Rectal smooth muscle tissue (tissue), 1 donor: Measurements from ENCODE around the gene CCDC6.

Experiments used
- H3K27ac ChIP-seq: one replicate; pipeline ENCODE4 v1.7.0; 2013; ENCODE audit warnings: low read depth, low read length, inconsistent platforms
- H3K27me3 ChIP-seq: one replicate; pipeline ENCODE4 v1.7.0; 2013; ENCODE audit warnings: low read length; ENCODE audit not compliant: control insufficient read depth, insufficient read depth
- H3K36me3 ChIP-seq: one replicate; pipeline ENCODE4 v1.7.0; 2013; ENCODE audit warnings: low read length; ENCODE audit not compliant: control insufficient read depth, insufficient read depth
- H3K4me1 ChIP-seq: one replicate; pipeline ENCODE4 v1.7.0; 2013; ENCODE audit warnings: low read length; ENCODE audit not compliant: control insufficient read depth, insufficient read depth
- H3K4me3 ChIP-seq: one replicate; pipeline ENCODE4 v1.7.0; 2013; ENCODE audit warnings: low read length
- H3K9ac ChIP-seq: one replicate; pipeline ENCODE4 v1.7.0; 2013; ENCODE audit warnings: low read length

The CCDC6 gene

DNA sequence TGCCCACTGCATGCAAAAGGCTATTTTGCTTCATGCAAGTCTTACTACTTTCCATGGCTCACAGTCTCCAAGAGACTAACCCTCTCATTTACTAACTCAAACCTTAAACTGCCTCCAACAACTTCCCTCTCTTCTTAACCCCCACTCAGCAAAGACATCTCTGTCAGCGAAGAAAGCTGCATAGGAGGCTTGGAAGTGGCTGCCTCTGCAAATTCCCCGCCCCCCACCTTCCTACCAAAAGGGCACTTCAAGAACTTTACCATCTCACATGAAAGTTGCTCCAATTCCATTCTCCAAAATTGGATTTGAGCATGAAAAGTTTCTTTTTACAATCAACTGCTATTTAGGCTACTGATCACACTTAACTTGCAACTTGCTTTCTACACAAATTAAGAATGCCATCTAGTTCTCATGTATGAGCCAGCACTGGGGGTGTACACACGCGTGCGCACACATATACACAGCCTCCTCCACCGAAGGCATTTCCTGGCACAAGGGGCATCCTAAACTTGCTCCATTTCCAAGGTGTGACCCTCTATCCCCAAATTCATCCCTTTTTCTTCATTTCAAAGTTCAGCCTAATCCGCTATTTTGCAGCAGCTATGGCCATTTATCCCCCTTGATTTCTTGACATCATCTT is 1.8 kb downstream of the CCDC6 start:
- Histone ChIP-seq H3K36me3 (no peaks in the 10 kb centered on the region), H3K4me3 (peak overlapping the region; percentile 90), H3K9ac (peak overlapping the region; percentile 84), H3K27ac (peak overlapping the region; percentile 79), H3K27me3 (no peaks in the 10 kb centered on the region), H3K4me1 (peaks cover 23% of the 10 kb centered on the region)

DNA sequence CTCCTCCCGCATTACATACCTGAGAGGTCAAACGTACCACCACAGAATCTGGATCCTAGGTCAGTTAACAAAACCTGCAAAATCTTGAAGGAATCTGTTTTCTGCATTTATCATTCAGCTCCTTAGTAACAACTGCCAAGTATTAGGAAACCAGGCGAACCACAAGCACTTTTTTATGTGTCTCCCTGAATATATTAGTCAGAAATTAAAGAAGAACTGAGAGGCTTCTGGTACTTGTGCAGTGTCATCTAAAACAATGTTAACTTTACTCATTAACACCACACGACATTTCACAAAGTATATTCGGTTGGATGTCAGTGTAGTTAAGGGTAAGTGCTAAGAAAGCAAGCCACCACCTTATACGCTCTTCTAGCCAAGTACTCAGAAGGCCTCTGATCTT is 2.5 kb downstream of the CCDC6 start:
- peaks cover 23% of the 10 kb centered on the region for H3K4me1 ChIP-seq
- H3K27me3 ChIP-seq, result no peaks in the 10 kb centered on the region
- H3K27ac ChIP-seq, result peak overlapping the region; percentile 79
- no peak overlapping the region for H3K4me3 ChIP-seq
- H3K9ac ChIP-seq, result no peak overlapping the region
- H3K36me3 ChIP-seq, result no peaks in the 10 kb centered on the region

DNA sequence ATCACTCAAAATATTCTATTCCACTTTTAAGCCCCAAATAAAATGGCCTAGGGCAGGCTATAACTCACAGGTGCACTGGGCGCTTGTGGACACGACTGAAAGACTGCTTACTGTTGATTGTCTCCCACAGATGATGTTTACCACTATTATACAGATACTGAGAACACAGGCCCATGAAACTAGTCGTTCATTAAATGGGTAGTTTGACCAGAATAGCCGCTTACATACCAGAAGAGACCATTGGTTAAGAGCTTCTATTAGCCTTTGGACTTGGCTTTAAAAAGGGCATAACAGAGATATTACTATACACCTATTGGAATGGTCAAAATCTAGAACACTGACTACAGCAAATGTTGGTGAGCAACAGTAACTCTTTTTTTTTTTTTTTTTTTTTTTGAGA is 4.3 kb downstream of the CCDC6 start:
- peaks cover 24% of the 10 kb centered on the region for H3K4me1 ChIP-seq
- no peak overlapping the region for H3K4me3 ChIP-seq
- H3K27ac ChIP-seq, result no peak overlapping the region

DNA sequence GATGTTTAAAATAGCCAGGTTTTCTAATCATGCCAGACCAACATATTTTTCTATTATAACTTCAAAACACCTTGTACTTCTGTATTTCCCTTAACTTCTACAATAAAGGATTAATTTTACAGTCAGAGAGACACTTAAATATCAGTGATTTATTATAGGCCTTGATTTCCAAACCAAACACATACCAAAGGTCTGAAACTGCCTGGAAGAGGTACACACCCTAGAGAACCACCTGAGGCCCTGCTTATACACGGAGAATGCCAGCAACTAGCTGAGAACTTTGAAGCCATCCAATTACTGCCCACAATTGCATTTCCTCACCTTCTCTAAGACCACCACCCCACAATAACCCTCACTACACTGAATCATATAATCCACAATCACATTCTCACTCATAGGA is 4.9 kb downstream of the CCDC6 start:
- Histone ChIP-seq H3K4me3 (no peak overlapping the region), H3K9ac (no peak overlapping the region), H3K27me3 (no peaks in the 10 kb centered on the region), H3K4me1 (peaks cover 28% of the 10 kb centered on the region), H3K27ac (peak overlapping the region; percentile 51), H3K36me3 (no peaks in the 10 kb centered on the region)

More for the DNA sequence above, 4.3 kb downstream of the CCDC6 start:
- Histone ChIP-seq H3K36me3 (no peaks in the 10 kb centered on the region), H3K9ac (no peak overlapping the region), H3K27me3 (no peaks in the 10 kb centered on the region)

DNA sequence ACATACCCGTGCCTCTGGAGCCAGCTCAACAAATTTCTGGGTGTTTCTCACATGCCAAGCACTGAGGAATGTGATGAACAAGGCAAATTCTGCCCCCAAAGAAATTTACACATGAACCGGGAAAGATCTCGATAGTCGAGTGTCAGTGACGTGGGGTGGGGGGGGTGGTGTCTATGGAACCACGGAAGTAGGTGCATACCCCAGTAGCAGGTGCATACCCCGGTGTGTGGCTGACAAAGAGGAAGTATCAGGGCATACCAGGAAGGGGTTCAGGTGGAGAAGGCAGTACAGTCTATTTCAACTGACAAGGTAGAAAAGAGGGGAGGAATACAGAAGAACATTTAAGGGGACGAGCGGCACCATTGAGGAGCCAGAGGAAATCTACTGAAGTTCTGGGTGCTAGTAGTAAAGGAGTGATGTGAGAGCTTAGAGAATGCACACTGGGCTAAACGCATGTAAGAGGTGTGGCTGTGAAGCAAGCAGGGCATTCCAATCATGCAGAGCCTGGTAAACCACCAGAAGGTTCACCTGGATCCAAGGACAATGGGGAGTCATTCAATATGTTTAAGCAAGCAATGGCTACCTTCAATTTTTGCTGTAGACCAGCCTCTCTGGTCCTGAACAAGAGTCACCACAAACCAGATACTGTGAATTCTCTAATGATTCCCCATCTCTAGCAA is 6.2 kb downstream of the CCDC6 start:
- Histone ChIP-seq H3K4me1 (peaks cover 39% of the 10 kb centered on the region), H3K27ac (peak overlapping the region; percentile 17), H3K9ac (no peak overlapping the region)

DNA sequence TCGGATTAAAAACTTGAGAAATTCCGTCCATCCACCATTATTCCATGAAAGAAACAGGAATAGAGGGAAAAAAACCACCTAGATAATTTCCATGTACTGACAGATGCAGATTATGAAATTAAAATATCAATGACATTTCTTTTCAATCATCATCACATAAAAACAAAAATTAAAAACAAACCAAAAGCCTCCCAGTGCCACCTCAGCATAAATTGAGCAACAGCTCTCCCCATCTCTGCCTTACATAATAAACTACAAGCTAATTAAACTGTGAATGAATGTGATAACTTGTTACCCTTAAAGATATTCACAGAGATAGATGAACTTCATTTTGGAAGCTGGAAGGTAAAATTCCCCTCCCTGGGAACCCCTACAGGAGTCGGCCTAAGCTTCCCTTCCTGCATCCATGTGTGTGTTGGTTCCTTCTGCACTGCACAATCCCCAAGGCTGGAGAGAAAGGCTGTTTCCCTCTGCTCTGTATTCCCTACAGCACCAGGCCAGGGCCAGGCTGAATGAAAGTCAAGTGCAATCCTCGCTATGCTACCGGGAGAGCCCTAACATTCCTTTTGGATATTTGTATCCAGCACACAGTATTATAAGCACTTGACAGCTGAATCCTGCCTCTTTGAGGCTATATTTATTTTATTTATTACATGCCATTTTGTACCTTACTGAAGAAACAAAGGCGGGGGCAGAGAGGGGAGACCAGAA is 8.1 kb downstream of the CCDC6 start:
- H3K9ac ChIP-seq, result no peak overlapping the region
- no peak overlapping the region for H3K4me3 ChIP-seq
- H3K27ac ChIP-seq, result no peak overlapping the region
- H3K4me1 ChIP-seq, result peaks cover 52% of the 10 kb centered on the region
- no peaks in the 10 kb centered on the region for H3K36me3 ChIP-seq
- H3K27me3 ChIP-seq, result no peaks in the 10 kb centered on the region

More for the DNA sequence above, 6.2 kb downstream of the CCDC6 start:
- no peak overlapping the region for H3K4me3 ChIP-seq
- no peaks in the 10 kb centered on the region for H3K36me3 ChIP-seq
- H3K27me3 ChIP-seq, result no peaks in the 10 kb centered on the region

DNA sequence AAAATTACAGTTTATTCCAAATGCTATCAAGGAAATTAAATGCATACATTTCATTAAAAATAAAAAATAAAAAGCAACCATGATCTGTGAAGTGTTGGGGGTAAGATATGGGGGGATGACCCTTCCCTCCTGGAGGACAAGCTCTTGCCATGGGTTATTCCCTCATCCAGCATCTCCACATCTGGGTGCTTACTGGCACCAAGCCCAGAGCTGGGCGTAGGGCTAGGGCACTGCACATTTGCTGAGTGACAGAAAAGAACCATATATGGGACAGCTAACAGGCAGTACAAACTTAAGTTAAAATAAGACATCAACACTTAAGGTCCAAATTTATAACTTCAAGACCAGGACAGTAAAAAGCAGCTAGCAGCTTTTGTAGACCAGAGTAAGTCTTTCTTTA is 10.2 kb downstream of the CCDC6 start:
- no peak overlapping the region for H3K4me3 ChIP-seq
- no peaks in the 10 kb centered on the region for H3K36me3 ChIP-seq
- peak overlapping the region; percentile 78 for H3K27ac ChIP-seq
- H3K4me1 ChIP-seq, result peaks cover 50% of the 10 kb centered on the region
- no peak overlapping the region for H3K9ac ChIP-seq
- H3K27me3 ChIP-seq, result no peaks in the 10 kb centered on the region

DNA sequence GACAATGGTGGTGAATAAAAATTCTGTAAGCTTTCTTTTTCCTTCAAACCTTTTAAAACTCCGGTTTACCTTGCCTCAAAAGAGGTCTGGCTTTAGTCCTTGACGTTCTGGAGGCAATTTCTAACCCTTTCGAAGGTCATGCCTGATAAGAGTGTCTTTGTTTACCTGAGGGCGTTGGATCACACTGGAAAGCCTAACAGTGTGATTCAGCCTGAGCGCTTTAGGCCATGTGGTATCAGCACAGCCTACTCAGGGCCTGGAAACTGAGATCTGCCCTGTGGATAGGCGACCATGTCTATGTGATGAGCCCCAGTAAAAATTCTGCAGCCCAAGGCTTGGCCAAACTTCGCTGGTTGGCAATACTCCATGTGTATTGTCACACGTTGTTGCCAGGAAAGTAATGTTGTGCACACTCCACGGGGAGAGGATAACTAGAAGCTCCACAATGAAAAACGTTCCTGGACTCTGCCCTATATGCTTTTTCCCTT is 10.7 kb downstream of the CCDC6 start:
- peak overlapping the region; percentile 80 for H3K27ac ChIP-seq
- no peaks in the 10 kb centered on the region for H3K27me3 ChIP-seq
- H3K9ac ChIP-seq, result no peak overlapping the region
- no peaks in the 10 kb centered on the region for H3K36me3 ChIP-seq
- peaks cover 50% of the 10 kb centered on the region for H3K4me1 ChIP-seq
- H3K4me3 ChIP-seq, result no peak overlapping the region

DNA sequence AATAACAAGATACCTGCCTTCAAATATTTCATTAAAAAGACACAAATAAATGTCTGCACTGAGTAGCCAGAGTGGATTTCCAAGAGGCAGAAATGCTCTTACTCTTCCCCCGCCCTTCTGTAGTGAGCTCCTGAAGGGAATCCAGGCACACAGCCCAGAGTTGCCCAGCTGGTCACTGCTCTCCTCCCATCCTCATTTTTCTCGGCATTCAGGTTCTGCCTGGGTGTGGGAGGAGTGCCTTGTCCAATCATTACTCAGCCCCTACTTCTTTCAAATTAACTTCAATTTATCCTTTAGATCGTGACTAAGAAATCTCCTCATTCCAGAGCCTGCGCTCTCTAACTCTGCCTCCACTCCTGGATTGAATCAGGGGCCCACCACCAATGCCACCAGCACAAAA is 12.2 kb downstream of the CCDC6 start:
- no peaks in the 10 kb centered on the region for H3K27me3 ChIP-seq
- peak overlapping the region; percentile 80 for H3K27ac ChIP-seq
- H3K9ac ChIP-seq, result no peak overlapping the region
- H3K36me3 ChIP-seq, result no peaks in the 10 kb centered on the region
- H3K4me3 ChIP-seq, result no peak overlapping the region
- peaks cover 44% of the 10 kb centered on the region for H3K4me1 ChIP-seq

DNA sequence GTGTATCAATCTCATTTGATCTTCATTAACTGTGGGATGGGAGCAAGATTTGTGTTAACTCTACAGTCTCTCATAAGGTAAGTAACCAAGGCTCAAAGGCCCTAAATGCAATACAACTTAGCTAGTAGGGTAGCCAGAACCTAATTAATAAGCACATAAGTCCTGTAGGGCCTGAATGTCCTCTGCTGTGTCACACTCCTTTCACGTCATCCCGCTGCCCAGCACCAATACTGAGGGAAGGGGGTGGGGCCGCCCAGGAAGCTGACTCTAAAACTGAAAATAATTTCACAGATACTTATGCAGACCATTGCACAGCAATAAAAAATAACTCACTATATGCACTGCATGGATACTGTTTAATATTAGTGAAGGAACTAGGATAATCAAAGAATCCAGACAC is 13.7 kb downstream of the CCDC6 start:
- peaks cover 37% of the 10 kb centered on the region for H3K4me1 ChIP-seq

DNA sequence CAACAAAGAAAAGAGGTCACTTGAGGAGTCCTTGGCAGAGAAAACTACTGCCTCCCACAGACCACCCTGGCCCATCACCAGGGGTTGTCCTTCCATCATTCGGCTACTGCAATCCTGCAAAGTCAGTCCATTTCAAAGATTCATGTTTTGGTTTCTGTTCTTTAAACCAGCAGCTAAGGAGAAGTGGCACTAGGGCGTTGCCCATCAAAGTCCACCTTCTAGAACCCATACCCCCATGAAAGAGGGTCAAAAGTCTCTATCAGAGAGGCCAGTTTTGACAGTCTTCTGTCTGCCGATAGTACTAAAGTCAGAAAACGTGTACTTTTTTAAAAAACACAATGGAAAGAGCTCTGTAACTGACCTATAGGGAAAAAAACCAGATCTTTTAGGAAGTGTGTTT is 14.4 kb downstream of the CCDC6 start:
- Histone ChIP-seq H3K36me3 (no peaks in the 10 kb centered on the region), H3K9ac (no peak overlapping the region), H3K27ac (peak overlapping the region; percentile 16), H3K4me1 (peaks cover 35% of the 10 kb centered on the region), H3K27me3 (no peaks in the 10 kb centered on the region), H3K4me3 (no peak overlapping the region)

More for the DNA sequence above, 13.7 kb downstream of the CCDC6 start:
- Histone ChIP-seq H3K9ac (no peak overlapping the region), H3K27me3 (no peaks in the 10 kb centered on the region), H3K36me3 (no peaks in the 10 kb centered on the region), H3K4me3 (no peak overlapping the region), H3K27ac (peak overlapping the region; percentile 16)

DNA sequence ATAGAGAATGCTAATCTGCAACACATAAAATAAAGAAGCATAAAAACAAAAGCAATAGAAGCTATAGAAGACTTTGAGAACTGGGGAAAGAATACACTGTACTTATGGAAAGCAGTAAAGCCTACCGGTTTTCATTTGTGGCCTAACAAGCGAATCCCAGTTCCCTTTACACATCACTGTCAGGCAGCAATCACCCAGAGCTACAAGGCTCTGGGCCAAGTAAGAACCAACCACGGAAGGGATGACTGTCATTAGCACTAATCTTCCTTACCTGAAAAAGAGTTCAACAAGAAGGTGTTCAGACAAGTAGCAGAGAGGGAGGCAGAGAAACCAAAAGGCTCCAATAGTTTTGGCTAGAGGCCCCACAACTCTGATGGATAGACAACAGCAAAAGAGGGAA is 15.0 kb downstream of the CCDC6 start:
- Histone ChIP-seq H3K36me3 (no peaks in the 10 kb centered on the region), H3K27ac (no peak overlapping the region), H3K4me1 (peaks cover 31% of the 10 kb centered on the region), H3K9ac (no peak overlapping the region), H3K27me3 (no peaks in the 10 kb centered on the region), H3K4me3 (no peak overlapping the region)
